Colonic mucosa (tissue), 4 donors: ENCODE data around the gene ARID1B. TPM values are rescaled to one million over a fixed set of nuclear protein-coding genes. Genes with fewer than 3 reads are reported as not detected.

Experiments
- DNase-seq: peaks from one replicate; pipeline ENCODE4 v3.0.0-alpha.2; 2020
- H3K27ac ChIP-seq: fragments of 200-600 bp; one replicate; pipeline ENCODE4 v1.8.0; 2021
- H3K27me3 ChIP-seq: fragments of 200-600 bp; one replicate; pipeline ENCODE4 v1.8.0; 2021
- H3K36me3 ChIP-seq: fragments of 200-600 bp; one replicate; pipeline ENCODE4 v1.8.0; 2021
- H3K4me1 ChIP-seq: fragments of 200-600 bp; one replicate; pipeline ENCODE4 v1.8.0; 2021; ENCODE audit warnings: mild to moderate bottlenecking
- H3K4me3 ChIP-seq: fragments of 200-600 bp; one replicate; pipeline ENCODE4 v1.8.0; 2021
- H3K9ac ChIP-seq, 2 donors: one replicate each; pipeline ENCODE4 v1.7.0; 2013; ENCODE audit warnings: control low read depth in 2 of 2, low read depth in 2 of 2, low read length in 2 of 2
- H3K9me3 ChIP-seq: fragments of 200-600 bp; one replicate; pipeline ENCODE4 v1.8.0; 2021
- intact Hi-C: fragments of 100-400 bp; cut with DNase I; formaldehyde crosslinking; loops from one replicate; pipeline ENCODE4 v1.14.1; 2022
- total RNA-seq, 2 donors: library from RNA; stranded (reverse); fragmentation: NEBNext Ultra II Directional in 1 of 2; extraction: Animal tissue kit (Norgen Biotek cat#: 25700) in 1 of 2; gene quantifications; one replicate each; pipeline ENCODE4 v1.2.1, GENCODE V29; 2021
- TF ChIP-seq, protein P1 (sequence below): fragments of 200-600 bp; IDR thresholded peaks from one replicate; pipeline ENCODE4 v1.8.0; 2022; ENCODE audit warnings: antibody characterized with exemption, mild to moderate bottlenecking
- donor health status: healthy.
- donor health status: DM: no; HTN: no; CAD: no.
- donor health status: DM: no; HTN: no; CAD: no.

Gene ARID1B
- total RNA-seq, 2 donors from 2014 or later = 61.3 to 71.5 TPM

DNA sequence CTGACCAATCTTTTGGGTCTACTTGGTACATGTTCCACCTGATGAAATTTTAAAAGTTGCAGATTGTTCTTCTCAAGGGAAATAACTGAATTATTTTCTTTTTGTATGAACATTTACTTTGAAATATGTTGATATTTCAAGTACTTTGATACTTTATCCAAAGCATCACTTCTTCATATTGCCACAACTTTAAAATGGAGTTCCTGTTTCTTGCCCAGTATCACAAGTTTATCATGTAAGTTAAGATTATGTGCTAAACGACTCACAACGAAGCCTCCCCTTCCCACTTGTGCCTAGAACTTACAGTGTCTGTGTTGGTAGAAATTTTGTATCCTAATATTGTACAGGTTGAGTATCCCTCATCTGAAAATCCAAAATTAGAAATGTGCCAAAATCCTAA is 108.4 kb downstream of the ARID1B start:
- Histone ChIP-seq H3K36me3 (no peaks in the 10 kb centered on the region), H3K27me3 (no peaks in the 10 kb centered on the region), H3K9me3 (no peaks in the 10 kb centered on the region), H3K27ac (no peak overlapping the region), H3K4me3 (no peak overlapping the region), H3K9ac (no peak overlapping the region), H3K4me1 (peaks cover 5% of the 10 kb centered on the region)
- intact Hi-C loops = no loop called here
- TF ChIP-seq, protein P1, sequence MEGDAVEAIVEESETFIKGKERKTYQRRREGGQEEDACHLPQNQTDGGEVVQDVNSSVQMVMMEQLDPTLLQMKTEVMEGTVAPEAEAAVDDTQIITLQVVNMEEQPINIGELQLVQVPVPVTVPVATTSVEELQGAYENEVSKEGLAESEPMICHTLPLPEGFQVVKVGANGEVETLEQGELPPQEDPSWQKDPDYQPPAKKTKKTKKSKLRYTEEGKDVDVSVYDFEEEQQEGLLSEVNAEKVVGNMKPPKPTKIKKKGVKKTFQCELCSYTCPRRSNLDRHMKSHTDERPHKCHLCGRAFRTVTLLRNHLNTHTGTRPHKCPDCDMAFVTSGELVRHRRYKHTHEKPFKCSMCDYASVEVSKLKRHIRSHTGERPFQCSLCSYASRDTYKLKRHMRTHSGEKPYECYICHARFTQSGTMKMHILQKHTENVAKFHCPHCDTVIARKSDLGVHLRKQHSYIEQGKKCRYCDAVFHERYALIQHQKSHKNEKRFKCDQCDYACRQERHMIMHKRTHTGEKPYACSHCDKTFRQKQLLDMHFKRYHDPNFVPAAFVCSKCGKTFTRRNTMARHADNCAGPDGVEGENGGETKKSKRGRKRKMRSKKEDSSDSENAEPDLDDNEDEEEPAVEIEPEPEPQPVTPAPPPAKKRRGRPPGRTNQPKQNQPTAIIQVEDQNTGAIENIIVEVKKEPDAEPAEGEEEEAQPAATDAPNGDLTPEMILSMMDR = no peak
- no peak for DNase-seq

DNA sequence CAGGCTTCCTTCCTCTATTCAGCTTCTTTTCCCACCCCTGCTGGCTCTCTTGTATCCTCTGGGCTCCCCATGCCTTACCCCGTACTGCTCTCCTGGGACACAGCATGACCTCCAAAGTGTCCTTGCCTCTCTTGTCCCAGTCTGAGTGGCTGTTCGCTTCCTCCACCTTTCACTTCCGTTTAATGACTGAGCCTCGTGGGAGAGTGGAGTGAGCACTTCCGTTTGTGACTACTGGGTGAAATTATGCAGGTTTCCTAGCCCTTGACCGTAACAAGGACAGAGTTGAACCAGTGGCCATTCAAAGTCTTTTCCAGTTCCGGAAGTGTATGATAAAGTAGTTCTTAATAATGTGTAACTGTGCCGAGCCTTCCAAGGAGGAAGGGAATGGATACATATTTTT is 109.2 kb downstream of the ARID1B start:
- H3K4me1 ChIP-seq = peaks cover 3% of the 10 kb centered on the region
- intact Hi-C loops = no loop called here
- H3K36me3 ChIP-seq = no peaks in the 10 kb centered on the region
- H3K9me3 ChIP-seq = no peaks in the 10 kb centered on the region
- no peak overlapping the region for H3K4me3 ChIP-seq
- DNase-seq = no peak
- no peak overlapping the region for H3K27ac ChIP-seq
- no peaks in the 10 kb centered on the region for H3K27me3 ChIP-seq
- TF ChIP-seq, protein P1 = no peak
- no peak overlapping the region for H3K9ac ChIP-seq

DNA sequence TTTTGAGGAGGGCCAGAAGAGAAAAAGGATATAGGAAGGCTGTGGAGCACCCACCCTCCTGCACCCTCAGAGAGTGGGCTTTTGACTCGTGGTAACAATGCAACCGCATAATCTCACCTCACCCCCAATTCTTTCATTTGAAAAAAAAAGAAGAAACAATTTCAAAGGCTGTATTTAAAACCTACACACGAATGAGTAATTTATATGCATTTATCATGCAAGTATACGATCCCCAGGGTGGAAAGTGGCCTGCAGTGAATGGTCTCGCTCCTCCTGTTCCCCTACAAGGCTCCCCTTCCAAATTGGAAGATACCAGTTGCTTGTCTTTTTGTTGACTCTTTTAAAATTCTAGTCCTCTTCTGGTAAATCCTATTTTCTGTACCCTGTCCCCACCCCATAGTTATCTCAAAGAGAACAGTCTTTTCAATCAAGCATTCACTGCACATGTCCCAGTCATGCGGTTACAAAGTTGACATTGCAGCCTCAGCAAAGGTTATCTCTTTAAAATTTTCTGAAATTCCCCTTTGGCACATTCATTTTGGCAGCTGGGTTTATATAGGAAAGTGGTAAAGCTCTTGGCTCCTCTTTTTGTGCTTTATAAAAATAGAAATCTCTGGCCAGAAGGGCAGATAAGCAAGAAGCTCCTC is 110.6 kb downstream of the ARID1B start:
- Histone ChIP-seq H3K9me3 (no peaks in the 10 kb centered on the region), H3K27me3 (no peaks in the 10 kb centered on the region), H3K9ac (no peak overlapping the region), H3K4me1 (peaks cover 3% of the 10 kb centered on the region), H3K36me3 (no peaks in the 10 kb centered on the region), H3K27ac (no peak overlapping the region), H3K4me3 (no peak overlapping the region)
- TF ChIP-seq, protein P1 = no peak
- DNase-seq = no peak
- intact Hi-C loops = no loop called here

DNA sequence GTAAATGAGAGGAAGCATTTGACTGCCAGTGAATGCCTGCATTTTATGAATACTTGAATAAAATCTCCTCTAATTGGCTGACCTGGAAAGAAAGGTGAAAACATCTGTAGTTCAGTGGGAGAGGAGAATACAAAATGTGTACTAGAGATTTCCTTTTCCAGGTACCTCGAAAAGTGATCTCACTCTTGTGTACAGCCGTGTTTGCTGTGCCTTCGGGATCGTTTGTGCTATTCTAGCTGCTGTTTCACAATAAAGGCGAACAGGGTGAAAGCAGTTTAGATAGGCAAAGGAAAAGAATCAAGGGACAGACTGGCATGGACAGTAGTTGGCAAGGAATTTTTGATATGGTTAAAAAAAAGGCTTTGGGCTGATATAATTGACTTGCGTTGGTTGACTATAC is 112.3 kb downstream of the ARID1B start:
- Histone ChIP-seq H3K27ac (no peak overlapping the region), H3K36me3 (no peaks in the 10 kb centered on the region), H3K4me1 (no peaks in the 10 kb centered on the region), H3K27me3 (no peaks in the 10 kb centered on the region), H3K9me3 (no peaks in the 10 kb centered on the region), H3K9ac (no peak overlapping the region), H3K4me3 (no peak overlapping the region)
- TF ChIP-seq, protein P1 = no peak
- intact Hi-C loops = no loop called here
- DNase-seq = no peak

DNA sequence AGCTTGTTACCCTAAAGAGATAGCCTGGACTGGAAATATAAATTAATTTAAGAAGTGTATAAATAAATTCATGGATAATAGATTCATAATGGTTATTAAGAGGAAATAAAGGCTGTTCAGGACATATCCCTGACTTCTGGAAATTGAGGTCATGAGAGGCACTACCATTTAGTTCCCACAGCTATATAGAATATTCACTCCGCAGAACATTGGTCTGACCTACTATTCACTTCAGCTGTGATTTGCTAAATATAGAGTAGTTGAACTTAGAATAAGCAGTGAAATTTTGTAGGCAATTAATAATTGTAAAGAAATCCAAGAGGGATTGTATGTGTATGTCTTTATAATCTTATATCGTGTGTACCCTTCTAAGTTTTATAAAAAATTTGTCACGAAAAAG is 112.8 kb downstream of the ARID1B start:
- Histone ChIP-seq H3K9ac (no peak overlapping the region), H3K4me1 (no peaks in the 10 kb centered on the region), H3K27me3 (no peaks in the 10 kb centered on the region), H3K36me3 (no peaks in the 10 kb centered on the region), H3K9me3 (no peaks in the 10 kb centered on the region), H3K27ac (no peak overlapping the region), H3K4me3 (no peak overlapping the region)
- TF ChIP-seq, protein P1 = no peak
- no peak for DNase-seq
- intact Hi-C loops = no loop called here
